NCI-H748 (cell line): Measurements from ENCODE around the gene DNAJC9.
A peak's percentile ranks its signal among the peaks of the same experiment; 100 is the strongest.

ENCODE experiments used
- DNase-seq: peaks from one replicate; lab custom pipeline; 2025; ENCODE audit not compliant: unreplicated experiment; lab: John Stamatoyannopoulos, UW

The DNAJC9 gene

DNA sequence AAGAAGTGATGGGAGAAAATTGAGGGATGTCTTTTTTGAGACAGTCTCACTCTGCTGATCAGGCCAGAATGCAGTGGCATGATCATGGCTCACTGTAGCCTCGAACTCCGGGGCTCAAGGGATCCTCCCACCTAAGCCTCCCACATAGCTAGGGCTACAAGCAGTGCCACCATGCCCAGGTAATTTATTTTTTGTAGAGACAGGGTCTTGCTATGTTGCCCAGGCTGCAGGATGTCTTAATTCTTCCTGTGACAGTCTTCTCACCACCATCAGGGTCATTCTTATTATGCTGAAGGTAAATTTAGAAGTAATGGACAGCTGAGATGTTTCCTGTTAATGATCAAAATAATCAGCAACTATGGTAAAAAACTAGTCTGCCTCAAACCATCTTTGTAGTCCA is 7.1 kb downstream of the DNAJC9 start:
- DNase-seq, result no peak

DNA sequence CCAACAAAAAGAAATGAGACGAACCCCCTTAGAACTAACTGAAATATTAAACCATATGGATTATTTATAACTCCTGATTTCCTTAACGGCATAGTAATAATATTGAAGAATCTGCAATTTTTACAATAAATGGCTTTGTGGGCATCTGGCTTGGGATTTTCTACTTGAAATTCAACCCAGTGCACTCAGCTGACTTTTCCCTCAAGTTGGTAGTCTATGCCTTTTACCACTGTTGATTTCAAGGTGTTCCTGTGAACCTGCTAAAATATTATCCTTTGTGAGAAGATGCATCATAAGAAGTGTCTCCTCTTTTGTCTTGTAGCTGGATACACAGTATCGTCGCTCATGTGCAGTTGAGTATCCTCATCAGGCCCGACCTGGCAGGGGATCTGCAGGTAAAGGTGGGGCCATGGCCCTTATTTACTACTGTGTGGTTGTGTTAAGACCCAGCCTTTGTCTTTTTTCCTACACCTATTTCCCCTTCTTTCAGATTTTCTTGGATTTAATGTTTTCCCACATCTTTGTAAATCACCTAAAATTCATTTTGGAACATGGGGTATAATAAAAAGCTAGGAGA is 8.0 kb downstream of the DNAJC9 start:
- no peak for DNase-seq

DNA sequence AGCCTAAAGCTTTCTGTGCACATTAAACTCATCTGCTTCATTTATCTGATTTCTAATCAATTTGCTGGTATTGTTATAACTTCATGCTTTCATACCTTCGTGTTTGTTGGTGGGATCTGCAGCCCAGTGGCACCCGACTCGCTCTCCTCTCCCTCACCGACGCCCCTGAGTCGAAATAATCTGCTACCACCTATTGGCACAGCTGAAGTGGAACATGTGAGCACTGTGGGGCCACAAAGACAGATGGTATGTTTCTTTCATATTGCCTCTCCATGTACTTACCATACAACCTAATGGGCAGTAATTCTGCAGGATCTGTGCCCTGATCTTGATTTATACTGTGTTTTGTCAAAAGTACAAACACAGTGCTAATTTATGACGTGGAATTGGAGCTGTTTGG is 12.4 kb downstream of the DNAJC9 start:
- DNase-seq, result no peak

DNA sequence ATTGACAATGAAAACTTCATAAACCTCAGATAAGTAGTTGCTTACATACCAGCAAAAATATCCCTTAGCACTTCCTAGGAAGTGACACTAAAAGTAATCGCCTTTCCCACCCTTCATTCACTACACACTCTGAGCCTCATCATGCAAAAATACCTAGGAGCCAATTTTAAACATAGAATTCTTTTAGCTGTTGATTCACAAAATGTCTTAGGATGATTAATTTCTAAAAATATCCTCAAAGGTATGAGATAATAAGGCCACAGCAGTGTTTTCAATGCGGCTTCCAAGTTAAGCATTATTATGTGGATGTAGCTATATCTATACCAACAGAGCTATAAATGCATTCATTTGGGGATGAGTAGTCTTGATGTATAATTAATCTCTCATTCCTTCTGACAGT is 13.2 kb downstream of the DNAJC9 start:
- DNase-seq, result no peak

DNA sequence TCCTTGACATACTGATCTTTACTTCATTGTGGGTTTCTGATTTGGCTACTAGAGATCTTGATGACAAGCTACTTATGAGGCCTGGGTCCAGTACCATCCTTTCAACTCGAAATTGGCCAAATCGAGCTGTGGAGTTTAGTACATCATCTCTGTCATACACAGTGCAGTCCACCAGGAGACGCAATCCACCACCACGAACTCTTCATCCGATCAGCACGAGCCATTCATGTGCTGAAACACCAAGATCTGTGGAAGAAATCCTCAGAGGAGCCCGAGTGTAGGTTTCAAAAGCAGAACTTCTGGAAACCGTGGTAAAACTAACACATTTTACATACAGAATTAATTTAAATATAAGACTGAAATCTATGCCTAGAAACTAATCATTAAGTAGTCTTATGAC is 14.2 kb downstream of the DNAJC9 start:
- DNase-seq, result no peak

DNA sequence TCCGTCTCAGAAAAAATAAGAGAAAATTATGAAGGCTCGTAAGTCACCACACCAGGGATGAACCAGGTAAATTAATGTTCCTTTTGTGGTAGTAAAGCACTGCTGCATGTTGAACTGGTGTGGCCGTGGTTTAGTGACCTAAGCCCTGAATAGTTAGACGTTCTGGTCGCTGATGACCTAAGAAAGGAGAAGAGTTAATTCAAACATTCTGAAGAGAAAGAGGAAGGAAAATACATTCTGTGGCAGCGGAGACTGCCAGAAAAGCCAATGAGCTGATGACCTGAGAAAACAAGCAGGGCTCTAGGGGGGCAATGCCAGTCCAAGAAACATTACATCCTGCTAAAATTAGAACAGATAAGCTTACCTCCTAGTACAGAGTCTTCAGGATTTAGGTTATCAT is 17.5 kb downstream of the DNAJC9 start:
- no peak for DNase-seq

DNA sequence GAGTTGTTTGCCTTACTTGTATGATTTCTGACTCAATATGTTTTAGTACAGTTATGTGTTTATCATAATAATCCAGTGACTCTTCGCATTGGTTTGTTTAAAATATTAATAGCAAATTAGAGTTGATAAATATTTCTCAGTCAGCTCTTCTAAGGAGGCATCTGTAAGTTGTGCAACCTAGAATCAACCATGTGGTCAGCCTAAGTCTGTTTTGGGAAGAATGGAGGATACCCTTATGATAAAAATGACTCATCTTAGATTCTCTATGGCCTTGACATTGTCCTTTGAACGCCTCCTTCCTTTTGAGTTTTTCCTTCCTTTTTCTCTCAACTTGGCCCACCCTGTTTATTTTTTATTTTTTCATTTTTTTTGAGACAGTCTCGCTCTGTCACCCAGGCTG is 18.8 kb downstream of the DNAJC9 start:
- DNase-seq, result no peak

DNA sequence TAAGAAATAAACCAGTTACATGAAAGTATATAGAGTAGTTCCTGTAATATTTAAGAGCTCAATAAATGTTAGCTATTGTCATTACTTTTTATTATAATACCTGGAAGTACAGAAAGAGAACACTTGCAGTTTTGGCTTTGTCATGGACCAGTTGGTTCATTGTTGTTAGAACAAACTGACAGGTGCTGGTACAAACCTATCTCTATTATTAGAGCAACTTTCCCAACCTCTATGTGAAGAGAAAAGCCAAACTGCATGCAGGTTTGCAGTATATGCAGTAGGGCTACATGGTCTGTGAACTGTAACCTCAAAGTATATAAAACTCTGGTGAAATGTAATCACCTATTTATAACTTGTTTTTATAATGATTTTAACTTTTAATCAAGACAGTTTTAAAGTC is 20.4 kb downstream of the DNAJC9 start:
- no peak for DNase-seq

DNA sequence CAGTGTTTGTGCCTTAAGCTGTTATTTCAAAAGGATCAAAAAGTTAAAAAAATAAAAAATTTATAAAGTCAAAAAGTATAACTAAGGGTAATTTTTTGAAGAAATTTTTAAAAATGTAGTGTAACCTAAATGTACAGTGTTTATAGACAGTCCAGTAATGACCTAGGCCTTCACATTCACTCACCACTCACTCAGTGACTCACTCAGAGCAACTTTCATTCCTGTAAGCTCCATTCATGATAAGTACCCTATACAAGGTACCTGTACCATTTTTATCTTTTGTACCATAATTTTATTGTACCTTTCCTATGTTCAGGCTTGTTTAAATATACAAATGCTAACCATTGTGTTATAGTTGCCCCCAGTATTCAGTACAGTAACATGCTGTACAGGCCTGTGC is 21.5 kb downstream of the DNAJC9 start:
- no peak for DNase-seq

DNA sequence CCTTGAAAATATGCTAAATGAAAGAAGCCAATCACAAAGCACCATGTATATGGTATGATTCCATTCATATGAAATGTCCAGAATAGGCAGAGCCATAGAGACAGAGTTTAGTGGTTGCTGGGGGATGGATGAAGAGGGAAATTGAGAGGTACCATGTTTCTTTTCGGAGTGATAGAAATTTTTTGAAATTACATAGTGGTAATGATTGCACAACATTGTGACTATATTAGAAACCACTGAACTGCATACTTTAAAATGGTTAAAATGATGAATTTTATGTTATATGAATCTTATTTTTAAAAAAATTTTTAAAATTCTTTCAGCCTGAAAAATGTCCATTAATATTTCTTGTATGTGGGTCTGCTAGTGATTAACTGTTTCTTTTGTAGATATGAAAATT is 26.1 kb downstream of the DNAJC9 start:
- no peak for DNase-seq

DNA sequence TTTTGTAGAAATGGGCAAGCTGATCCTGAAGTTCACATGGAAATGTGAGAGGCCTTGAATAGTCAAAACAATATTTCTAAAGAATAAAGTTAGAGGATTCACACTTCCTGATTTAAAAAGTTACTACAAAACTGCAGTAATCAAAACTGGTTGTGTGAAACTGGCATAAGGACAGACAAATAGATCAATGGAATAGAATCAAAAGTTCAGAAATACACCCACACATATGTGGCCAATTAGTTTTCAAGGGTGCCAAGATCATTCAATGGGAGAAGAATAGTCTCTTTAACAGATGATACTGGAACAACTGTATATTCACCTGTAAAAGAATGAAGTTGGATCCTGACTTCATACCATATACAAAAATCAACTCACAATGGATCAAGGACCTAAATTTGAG is 27.7 kb downstream of the DNAJC9 start:
- DNase-seq, result no peak

DNA sequence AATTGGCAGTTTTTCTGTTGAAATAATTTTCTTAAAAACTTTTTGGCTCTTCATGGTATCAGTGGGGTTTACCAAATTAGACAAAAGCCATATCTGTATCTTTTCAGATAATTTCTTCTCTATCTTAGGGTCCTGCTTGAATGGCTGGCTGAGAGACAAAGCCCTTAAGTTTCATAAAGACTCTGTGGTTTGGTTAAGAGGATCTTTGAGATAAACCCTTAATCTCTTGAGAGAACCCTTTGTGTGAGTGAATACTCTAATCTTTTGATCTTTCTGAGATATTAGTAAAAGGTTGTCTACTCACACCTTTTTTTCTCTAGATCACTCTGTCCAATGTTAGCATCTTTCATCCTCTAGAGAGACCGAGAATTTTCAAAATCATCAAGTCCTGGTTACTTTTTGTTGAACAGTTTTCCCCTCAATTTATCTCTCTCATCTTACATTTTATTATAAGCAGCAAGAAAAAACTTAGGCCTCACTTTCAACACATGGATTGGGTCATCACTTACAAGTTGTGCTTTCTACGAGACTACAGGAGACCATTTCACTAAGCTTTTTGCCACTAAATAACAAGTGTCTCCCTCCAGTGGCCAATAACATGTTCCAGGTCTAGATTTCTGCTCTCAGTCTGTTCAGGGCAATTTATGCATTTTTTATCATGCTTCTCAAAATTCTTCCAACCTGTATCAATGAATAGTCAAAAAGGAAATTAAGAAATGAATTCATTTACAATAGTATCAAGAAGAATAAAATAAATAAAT is 28.4 kb downstream of the DNAJC9 start:
- DNase-seq, result peak; percentile 4

DNA sequence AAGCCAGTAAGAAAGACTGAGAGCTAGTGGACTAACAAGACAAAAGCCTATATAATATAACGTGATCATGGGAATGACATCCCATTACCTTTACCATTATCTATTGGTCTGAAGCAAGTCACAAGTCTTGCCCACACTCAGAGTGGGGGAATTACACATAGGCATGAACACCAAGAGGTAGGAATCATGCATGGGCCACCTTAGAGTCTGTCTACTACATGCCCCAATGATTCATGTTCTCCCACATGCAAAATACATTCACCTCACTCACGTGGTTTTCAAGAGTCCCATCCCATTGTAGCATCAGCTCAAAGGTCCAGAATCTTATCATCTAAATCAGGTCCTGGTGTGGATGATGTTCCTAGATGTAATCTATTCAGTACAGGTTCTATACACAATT is 29.4 kb downstream of the DNAJC9 start:
- DNase-seq, result no peak

DNA sequence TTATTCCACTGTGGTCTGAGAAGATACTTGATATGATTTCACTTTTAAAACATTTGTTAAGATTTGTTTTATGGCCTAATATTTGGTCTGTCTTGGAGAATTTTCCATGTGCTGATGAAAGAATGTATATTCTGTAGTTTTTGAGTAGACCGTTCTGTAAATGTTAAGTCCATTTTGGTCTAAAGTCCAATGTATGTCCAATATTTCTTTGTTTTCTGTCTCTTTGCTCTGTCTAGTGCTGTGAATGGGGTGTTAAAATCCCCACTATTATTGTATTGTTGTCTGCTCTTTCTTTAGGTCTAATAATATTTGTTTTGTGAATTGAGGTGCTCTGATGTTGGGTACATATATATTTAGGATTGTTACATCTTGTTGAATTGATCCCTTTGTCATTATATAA is 31.3 kb downstream of the DNAJC9 start:
- no peak for DNase-seq

DNA sequence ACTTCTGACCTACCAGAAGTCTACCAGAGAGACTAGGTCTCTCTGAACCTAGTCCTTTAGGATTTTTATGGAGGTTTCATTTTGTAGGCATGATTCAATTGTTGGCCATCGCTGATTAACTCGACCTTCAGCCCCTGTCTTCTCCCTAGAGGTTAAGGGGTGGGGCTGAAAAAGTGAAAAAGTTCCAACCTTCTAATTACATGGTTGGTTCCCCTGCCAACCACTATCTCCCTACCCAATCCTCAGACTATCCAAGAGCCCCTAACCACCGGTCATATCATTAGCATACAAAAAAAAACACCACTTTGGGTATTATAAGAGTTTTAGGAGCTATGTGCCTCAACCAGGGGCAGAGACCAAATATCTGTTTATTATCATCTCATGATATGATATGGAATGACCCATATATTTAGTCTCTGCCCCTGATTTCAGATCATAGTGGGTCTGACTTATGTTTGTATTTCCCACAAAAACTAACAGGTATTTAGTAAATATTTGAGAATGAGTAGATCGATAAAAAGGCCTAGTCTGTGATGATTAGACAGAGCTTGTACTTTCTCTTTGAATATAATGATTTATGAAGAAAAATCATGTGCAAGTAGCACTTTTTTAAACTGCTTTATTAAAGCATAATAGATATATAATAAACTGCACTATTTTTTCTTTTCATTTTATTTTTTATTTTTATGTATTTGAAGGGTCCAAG is 35.8 kb downstream of the DNAJC9 start:
- DNase-seq, result no peak

DNA sequence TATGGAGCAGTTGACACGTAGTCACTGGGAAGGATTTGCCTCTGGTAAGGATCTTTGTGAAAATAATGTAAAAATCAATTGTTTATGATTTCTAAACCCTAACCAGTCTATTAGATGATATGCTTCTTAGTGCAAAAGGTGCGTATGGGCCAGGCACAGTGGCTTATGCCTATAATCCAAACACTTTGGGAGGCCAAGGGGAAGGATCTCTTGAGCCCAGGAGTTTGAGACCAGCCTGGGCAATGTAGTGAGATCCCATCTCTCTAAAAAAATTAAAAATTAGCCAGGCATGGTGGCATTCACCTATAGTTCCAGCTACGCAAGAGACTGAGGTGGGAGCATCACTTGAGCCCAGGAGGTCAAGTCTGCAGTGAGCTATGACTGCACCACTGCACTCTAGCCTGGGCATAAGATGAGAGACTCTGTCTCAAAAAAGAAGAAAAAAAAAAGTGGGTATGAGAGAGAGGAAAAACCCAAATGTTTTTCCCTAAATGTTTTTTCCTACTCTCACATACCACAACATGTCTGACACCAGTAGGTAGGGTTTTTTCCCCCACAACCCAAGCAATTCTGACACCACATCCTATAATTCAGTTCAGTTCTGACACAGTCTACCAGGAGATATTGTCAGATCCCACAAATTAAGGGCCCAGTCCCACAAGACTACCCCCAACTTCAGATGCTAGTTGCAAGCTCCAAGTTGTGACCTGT is 36.5 kb downstream of the DNAJC9 start:
- DNase-seq, result no peak

DNA sequence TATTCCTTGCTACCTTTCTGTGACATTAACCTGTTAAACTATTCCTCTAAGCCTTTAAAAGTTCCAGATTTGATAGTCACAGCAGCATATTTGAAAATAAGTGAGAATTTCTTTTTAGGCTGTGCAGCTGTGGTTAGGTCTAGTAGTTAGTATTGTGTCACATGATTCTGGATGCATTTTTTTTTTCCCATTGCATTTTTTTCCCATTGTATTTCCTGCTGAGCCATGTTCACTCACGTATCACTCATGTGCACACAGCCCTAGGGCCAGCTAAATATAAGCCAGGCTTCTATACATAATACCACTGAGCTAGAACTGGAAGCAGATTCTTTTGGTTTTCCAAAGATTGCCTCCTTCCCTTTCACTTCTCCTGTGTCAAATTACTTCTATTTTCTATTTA is 37.4 kb downstream of the DNAJC9 start:
- no peak for DNase-seq

DNA sequence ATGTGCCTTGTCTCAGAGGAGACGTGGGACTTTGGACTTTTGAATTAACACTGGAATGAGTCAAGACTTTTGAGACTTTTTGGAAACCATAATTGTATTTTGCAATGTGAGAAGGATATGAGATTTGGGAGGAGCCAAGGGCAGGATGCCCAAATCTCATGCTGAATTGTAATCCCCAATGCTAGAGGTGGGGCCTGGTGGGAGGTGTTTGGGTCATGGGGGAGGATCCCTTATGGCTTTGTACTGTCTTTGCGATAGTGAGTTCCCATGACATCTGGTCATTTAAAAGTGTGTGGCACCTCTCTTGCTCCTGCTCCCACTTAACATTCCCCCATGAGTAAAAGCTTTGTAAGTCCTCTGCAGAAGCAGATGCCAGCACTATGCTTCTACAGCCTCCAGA is 39.2 kb downstream of the DNAJC9 start:
- no peak for DNase-seq

DNA sequence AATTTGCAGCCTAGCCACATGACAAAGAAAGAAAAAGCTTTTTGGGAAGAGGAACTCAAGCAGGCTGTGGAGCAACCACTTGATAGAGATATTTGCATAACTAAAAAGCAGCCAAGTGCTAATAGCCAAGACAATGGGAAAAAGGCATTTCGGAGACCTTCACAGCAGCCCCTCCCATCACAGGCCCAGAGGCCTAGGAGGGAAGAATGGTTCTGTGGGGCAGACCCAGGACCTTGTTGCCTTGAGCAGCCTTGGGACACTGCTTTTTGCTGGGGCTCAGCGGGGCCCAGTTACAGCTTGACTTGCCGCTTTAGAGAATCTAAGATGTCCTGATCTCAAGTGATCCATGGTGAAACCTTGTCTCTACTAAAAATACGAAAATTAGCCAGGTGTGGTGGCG is 40.7 kb downstream of the DNAJC9 start:
- DNase-seq, result no peak

DNA sequence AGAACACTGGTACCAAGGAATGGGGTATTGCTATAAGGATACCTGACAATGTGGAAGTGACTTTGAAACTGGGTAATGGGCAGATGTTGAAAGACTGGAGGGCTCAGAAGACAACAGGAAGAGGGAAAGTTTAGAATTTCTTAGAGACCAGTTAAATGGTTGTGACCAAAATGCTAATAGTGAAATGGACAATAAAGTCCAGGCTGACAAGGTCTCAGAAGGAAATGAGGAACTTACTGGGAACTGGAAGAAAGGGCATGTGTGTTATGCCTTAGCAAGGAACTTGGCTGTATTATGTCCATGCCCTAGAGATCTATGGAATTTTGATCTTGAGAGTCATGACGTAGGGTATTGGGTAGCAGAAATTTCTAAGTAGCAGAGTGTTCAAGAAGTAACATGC is 41.2 kb downstream of the DNAJC9 start:
- DNase-seq, result no peak

DNA sequence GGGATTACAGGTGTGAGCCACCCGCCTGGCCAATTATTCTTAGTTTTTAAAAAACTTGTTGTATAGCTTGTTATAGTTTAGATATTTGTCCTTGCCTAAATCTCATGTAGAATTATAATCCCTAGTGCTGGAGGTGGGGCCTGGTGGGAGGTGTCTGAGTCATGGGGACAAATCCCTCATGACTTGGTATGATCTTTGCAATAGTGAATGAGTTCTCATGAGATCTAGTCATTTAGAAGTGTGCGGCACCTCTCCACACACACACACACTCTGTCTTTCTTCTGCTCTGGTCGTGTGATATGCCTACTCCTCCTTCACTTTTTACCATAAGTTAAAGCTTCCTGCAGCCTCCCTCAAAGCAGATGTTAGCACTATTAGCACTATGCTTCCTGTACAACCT is 42.0 kb downstream of the DNAJC9 start:
- no peak for DNase-seq
